A673 (cell line): ENCODE data around the gene BCL2L1. TPM values are rescaled to one million over a fixed set of nuclear protein-coding genes. Genes with fewer than 3 reads are reported as not detected.

Experiments
- BruUV-seq: library from RNA; stranded (reverse); fragments of 400-500 nt; replicated peaks from 2 replicates; lab custom pipeline; 2021; lab: Mats Ljungman, UMichigan
- CTCF ChIA-PET: fragments of 300-600 bp; sonication (Branson Sonifier 250); formaldehyde crosslinking; loops from one replicate; lab custom pipeline; 2022; ENCODE audit warnings: antibody characterized with exemption; lab: Charles Lee
- POLR2A ChIA-PET: fragments of 300-600 bp; sonication (Branson Sonifier 250); formaldehyde crosslinking; loops from one replicate; lab custom pipeline; 2022; ENCODE audit warnings: antibody characterized with exemption; ENCODE audit not compliant: low non-redundant PET; lab: Charles Lee
- DNase-seq: peaks from one replicate; pipeline ENCODE4 v3.0.0-alpha.2; 2015; ENCODE audit warnings: low spot score
- H3K27ac ChIP-seq: fragments of 200-600 bp; sonication (generic); 2 replicates; pipeline ENCODE4 v1.5.1; 2016; ENCODE audit warnings: mixed run types, low read depth, mild to moderate bottlenecking, mixed read lengths, antibody characterized with exemption, low read length; ENCODE audit not compliant: poor library complexity, severe bottlenecking
- H3K27me3 ChIP-seq: fragments of 200-600 bp; sonication (generic); replicated peaks from 2 replicates; pipeline ENCODE4 v1.6.1; 2017; ENCODE audit warnings: mixed run types, low read depth, mild to moderate bottlenecking, mixed read lengths, antibody characterized with exemption, low read length; ENCODE audit not compliant: insufficient read depth, poor library complexity
- H3K36me3 ChIP-seq: fragments of 200-600 bp; sonication (generic); 2 replicates; pipeline ENCODE4 v1.6.1; 2016; ENCODE audit warnings: mixed run types, mild to moderate bottlenecking, mixed read lengths, antibody characterized with exemption, low read length; ENCODE audit not compliant: insufficient read depth, poor library complexity, severe bottlenecking
- H3K4me1 ChIP-seq: fragments of 200-600 bp; sonication (generic); 2 replicates; pipeline ENCODE4 v1.6.1; 2017; ENCODE audit warnings: mixed run types, mild to moderate bottlenecking, mixed read lengths, antibody characterized with exemption, low read length; ENCODE audit not compliant: insufficient read depth, poor library complexity, severe bottlenecking
- H3K4me3 ChIP-seq: fragments of 200-600 bp; sonication (generic); 2 replicates; pipeline ENCODE4 v1.5.1; 2016; ENCODE audit warnings: low read depth, mixed run types, mild to moderate bottlenecking, mixed read lengths, low read length; ENCODE audit not compliant: poor library complexity, severe bottlenecking
- H3K9me3 ChIP-seq: fragments of 200-600 bp; sonication (generic); 2 replicates; pipeline ENCODE4 v1.6.1; 2016; ENCODE audit warnings: mixed run types, low read depth, mild to moderate bottlenecking, mixed read lengths, antibody characterized with exemption, low read length; ENCODE audit not compliant: poor library complexity, severe bottlenecking
- CTCF ChIP-seq: fragments of 300-800, 200-600 bp; sonication (generic); conservative IDR thresholded peaks from 2 replicates; pipeline ENCODE4 v1.5.1; 2017; ENCODE audit warnings: low read depth, mild to moderate bottlenecking, antibody characterized with exemption, low read length, moderate library complexity, mixed read lengths
- EZH2 ChIP-seq: fragments of 200-600 bp; sonication (generic); IDR thresholded peaks from 2 replicates; pipeline ENCODE4 v1.6.1; 2017; ENCODE audit warnings: borderline replicate concordance, low read depth, mild to moderate bottlenecking, mixed read lengths, antibody characterized with exemption, low read length; ENCODE audit not compliant: poor library complexity, severe bottlenecking
- intact Hi-C: fragments of 100-400 bp; cut with micrococcal nuclease; formaldehyde crosslinking; loops from one replicate; pipeline ENCODE4 v1.10.0; 2022; ENCODE audit not compliant: unreplicated experiment
- total RNA-seq: library from RNA; stranded (reverse); gene quantifications from 2 replicates; pipeline ENCODE4 v1.2.3, GENCODE V29; 2021

Gene BCL2L1
- total RNA-seq, 1 experiment from 2014 or later: 47.8 TPM

DNA sequence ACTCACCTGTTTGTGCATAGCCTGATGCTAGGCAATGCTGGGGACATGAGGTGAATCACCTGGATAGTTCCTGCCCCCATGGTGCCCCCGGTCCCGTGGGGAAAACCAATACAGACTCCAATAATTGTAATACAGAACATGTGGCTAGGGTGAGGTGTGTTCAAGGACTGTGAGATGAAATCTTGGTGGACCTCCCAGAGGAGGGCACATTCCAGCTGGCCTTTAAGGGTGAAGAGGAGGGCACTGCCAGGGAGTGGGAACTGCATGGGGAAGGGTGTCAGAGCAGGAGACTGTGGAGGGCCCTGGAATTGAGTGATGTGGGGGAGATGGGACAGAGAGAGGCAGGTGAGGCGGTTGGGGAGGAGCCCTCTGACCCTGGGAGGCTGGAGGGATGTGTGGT is 82.4 kb downstream of the BCL2L1 start:
- H3K4me3 ChIP-seq: no peak overlapping the region
- H3K27me3 ChIP-seq: no peaks in the 10 kb centered on the region
- intact Hi-C loops: no loop called here
- no peaks in the 10 kb centered on the region for H3K36me3 ChIP-seq
- no peaks in the 10 kb centered on the region for H3K9me3 ChIP-seq
- BruUV-seq: no TSS peak
- no peak overlapping the region for H3K27ac ChIP-seq
- no peaks in the 10 kb centered on the region for H3K4me1 ChIP-seq
- CTCF ChIA-PET: interaction anchor here (1.2 kb wide), 1 partner anchor 8 kb away, joined by 5 read pairs; no protein-coding TSS in a partner anchor
- POLR2A ChIA-PET: no interaction called here
- no peak for DNase-seq
- TF ChIP-seq CTCF: no peak

DNA sequence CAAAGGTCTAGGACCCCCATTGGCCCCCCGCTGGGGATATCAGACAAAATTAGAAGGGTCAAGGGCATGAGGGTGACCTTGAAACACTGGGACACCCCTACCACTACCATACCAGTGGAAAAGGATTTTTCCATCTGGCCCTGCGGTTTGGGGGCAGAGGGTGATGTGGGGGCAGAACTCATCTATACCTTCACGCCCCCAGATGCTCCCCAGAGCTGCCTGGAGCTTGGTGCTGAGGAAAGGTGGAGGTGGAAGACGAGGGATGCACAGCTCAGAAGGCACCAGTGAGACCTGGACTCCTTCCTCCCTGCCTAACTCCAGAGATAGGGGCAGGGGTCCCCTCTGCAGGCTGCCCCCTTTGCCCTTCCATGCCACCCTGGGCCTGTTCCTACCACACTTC is 83.9 kb downstream of the BCL2L1 start:
- CTCF ChIA-PET: no interaction called here
- BruUV-seq: no TSS peak
- Histone ChIP-seq H3K36me3 (no peaks in the 10 kb centered on the region), H3K4me3 (no peak overlapping the region), H3K9me3 (no peaks in the 10 kb centered on the region), H3K27ac (no peak overlapping the region), H3K4me1 (no peaks in the 10 kb centered on the region), H3K27me3 (no peaks in the 10 kb centered on the region)
- DNase-seq: no peak
- intact Hi-C loops: no loop called here
- TF ChIP-seq EZH2 (no peak), CTCF (no peak)
- POLR2A ChIA-PET: no interaction called here

DNA sequence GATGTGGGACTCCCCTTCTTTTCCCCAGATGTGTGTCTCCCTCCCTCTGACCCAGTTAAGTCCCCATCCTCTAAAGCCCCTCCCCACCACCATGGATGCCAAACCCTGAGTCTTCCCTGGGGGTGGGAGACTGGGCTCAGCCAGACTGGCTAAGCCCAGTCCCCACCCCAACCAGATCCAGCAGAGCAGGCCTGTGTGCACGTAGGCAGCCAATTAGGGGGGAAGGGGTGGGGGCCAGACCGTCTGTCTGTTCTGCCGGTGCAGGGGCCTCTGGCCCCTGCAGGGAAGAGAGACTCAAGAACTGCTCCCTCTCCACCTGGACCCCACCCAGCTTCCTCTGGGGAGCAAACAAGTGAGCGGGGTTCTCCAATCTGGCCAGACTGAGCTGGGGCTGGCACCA is 84.4 kb downstream of the BCL2L1 start:
- no TSS peak for BruUV-seq
- DNase-seq: no peak
- intact Hi-C loops: no loop called here
- TF ChIP-seq EZH2 (no peak), CTCF (no peak)
- ChIA-PET POLR2A (no interaction called here), CTCF (no interaction called here)
- no peaks in the 10 kb centered on the region for H3K9me3 ChIP-seq
- no peak overlapping the region for H3K4me3 ChIP-seq
- no peaks in the 10 kb centered on the region for H3K4me1 ChIP-seq
- H3K27me3 ChIP-seq: no peaks in the 10 kb centered on the region
- H3K36me3 ChIP-seq: no peaks in the 10 kb centered on the region
- H3K27ac ChIP-seq: no peak overlapping the region
